ENCODE measurements around the gene RPS6KA5. TPM values are rescaled to one million over a fixed set of nuclear protein-coding genes. Genes with fewer than 3 reads are reported as not detected.
"Not testable (repeated sequence)": the region's sequence is repeated elsewhere in the genome, so short reads cannot be mapped to it uniquely, and the experiment has no call there.

Gene RPS6KA5
- total RNA-seq, 4 donors from 2014 or later, result 8.2 to 13.6 (median 10.2) TPM

- no peak for DNase-seq (ENCODE audit: low spot score in 2 of 2)
- TF ChIP-seq CTCF (IDR thresholded peaks at IDR 0.05) (no peak), POLR2A (IDR thresholded peaks at IDR 0.05) (no peak)
- intact Hi-C loops (cut with DNase I; ENCODE audit: low total_unique reads), result no loop called here
- H3K4me3 ChIP-seq (ENCODE audit: low read depth, poor library complexity, severe bottlenecking), result no peak overlapping the region
- WGBS, 2 donors, result 60 to 65% methylated on average over 1 of the region's 1 CpG
These were observed 73.9 kb downstream of the RPS6KA5 start for GRCh38 chr14:90986510-90986909.

GRCh38 chr14:90985601-90986242 is 74.7 kb downstream of the RPS6KA5 start:
- TF ChIP-seq POLR2A (IDR thresholded peaks at IDR 0.05) (no peak), CTCF (IDR thresholded peaks at IDR 0.05) (no peak)
- DNase-seq (ENCODE audit: low spot score in 2 of 2), result no peak
- WGBS, 2 donors, result 33% methylated on average over 1 of the region's 1 CpG
- H3K4me3 ChIP-seq (ENCODE audit: low read depth, poor library complexity, severe bottlenecking), result no peak overlapping the region
- intact Hi-C loops (cut with DNase I; ENCODE audit: low total_unique reads), result no loop called here

- TF ChIP-seq CTCF (IDR thresholded peaks at IDR 0.05), result no peak
- TF ChIP-seq POLR2A (IDR thresholded peaks at IDR 0.05), result no peak
- 95 to 96% methylated on average over 4 of the region's 4 CpGs for WGBS, 2 donors
- DNase-seq (ENCODE audit: low spot score in 2 of 2), result no peak
- intact Hi-C loops (cut with DNase I; ENCODE audit: low total_unique reads), result no loop called here
- H3K4me3 ChIP-seq (ENCODE audit: low read depth, poor library complexity, severe bottlenecking), result no peak overlapping the region
These were observed 76.9 kb downstream of the RPS6KA5 start for GRCh38 chr14:90983560-90983959.

GRCh38 chr14:90981636-90982035 is 78.8 kb downstream of the RPS6KA5 start:
- intact Hi-C loops (cut with DNase I; ENCODE audit: low total_unique reads), result no loop called here
- TF ChIP-seq CTCF (IDR thresholded peaks at IDR 0.05), result no peak
- no peak for TF ChIP-seq POLR2A (IDR thresholded peaks at IDR 0.05)
- no peak overlapping the region for H3K4me3 ChIP-seq (ENCODE audit: low read depth, poor library complexity, severe bottlenecking)
- no peak for DNase-seq (ENCODE audit: low spot score in 2 of 2)
- 63 to 72% methylated on average over 3 of the region's 3 CpGs for WGBS, 2 donors

GRCh38 chr14:90980636-90981035 is 79.8 kb downstream of the RPS6KA5 start:
- H3K4me3 ChIP-seq (ENCODE audit: low read depth, poor library complexity, severe bottlenecking); DNase-seq (ENCODE audit: low spot score in 2 of 2); intact Hi-C loops (cut with DNase I; ENCODE audit: low total_unique reads): not testable (repeated sequence)
- 95 to 99% methylated on average over 3 of the region's 3 CpGs for whole genome bisulfite sequencing, 2 donors

- H3K4me3 ChIP-seq (ENCODE audit: low read depth, poor library complexity, severe bottlenecking), result no peak overlapping the region
- TF ChIP-seq POLR2A (IDR thresholded peaks at IDR 0.05), result no peak
- no peak for TF ChIP-seq CTCF (IDR thresholded peaks at IDR 0.05)
- intact Hi-C loops (cut with DNase I; ENCODE audit: low total_unique reads), result no loop called here
- 40 to 53% methylated on average over 5 of the region's 5 CpGs for WGBS, 2 donors
- no peak for DNase-seq (ENCODE audit: low spot score in 2 of 2)
These were observed 80.9 kb downstream of the RPS6KA5 start for GRCh38 chr14:90979515-90979914.
